Stimulated activated CD4-positive, alpha-beta T cell treated with anti-CD3 and anti-CD28 coated beads, Interleukin-2, amount 100 ng/mL, for 24 hours (primary cell): ENCODE data around the gene TAF15.
A peak's percentile ranks its signal among the peaks of the same experiment; 100 is the strongest.

Experiments
- DNase-seq, 2 donors: peaks; one replicate each; pipeline ENCODE4 v3.0.0-alpha.2; 2020

Gene TAF15

GRCh38 chr17:35821308-35821707 is 12.0 kb downstream of the TAF15 start:
- no peak for DNase-seq

GRCh38 chr17:35825206-35825605 is 15.9 kb downstream of the TAF15 start:
- DNase-seq: no peak

GRCh38 chr17:35841101-35841500 is 31.8 kb downstream of the TAF15 start:
- no peak for DNase-seq

- no peak for DNase-seq
Observed at GRCh38 chr17:35841505-35841904, 32.2 kb downstream of the TAF15 start.

GRCh38 chr17:35842239-35842638 is 33.0 kb downstream of the TAF15 start:
- no peak for DNase-seq

- DNase-seq: no peak
Observed at GRCh38 chr17:35843698-35844097, 34.4 kb downstream of the TAF15 start.

- DNase-seq: no peak
Observed at GRCh38 chr17:35844547-35844946, 35.3 kb downstream of the TAF15 start.

- DNase-seq: no peak
Observed at GRCh38 chr17:35846055-35846809, 36.9 kb downstream of the TAF15 start.

- no peak for DNase-seq
Observed at GRCh38 chr17:35847006-35847405, 37.7 kb downstream of the TAF15 start.

- no peak for DNase-seq
Observed at GRCh38 chr17:35847633-35848373, 38.5 kb downstream of the TAF15 start.

GRCh38 chr17:35849469-35850348 is 40.4 kb downstream of the TAF15 start:
- peak; percentile 36 to 57 for DNase-seq

- no peak for DNase-seq
Observed at GRCh38 chr17:35855965-35856364, 46.7 kb downstream of the TAF15 start.

- no peak for DNase-seq
Observed at GRCh38 chr17:35856603-35857002, 47.3 kb downstream of the TAF15 start.

- no peak for DNase-seq
Observed at GRCh38 chr17:35864853-35865252, 55.6 kb downstream of the TAF15 start.

GRCh38 chr17:35865412-35866340 is 56.4 kb downstream of the TAF15 start:
- DNase-seq: no peak

GRCh38 chr17:35866341-35866950 is 57.2 kb downstream of the TAF15 start:
- DNase-seq: no peak

- DNase-seq: no peak
Observed at GRCh38 chr17:35867574-35867973, 58.3 kb downstream of the TAF15 start.

- DNase-seq: no peak
Observed at GRCh38 chr17:35868737-35869136, 59.5 kb downstream of the TAF15 start, which contains the start of gene HEATR9. HEATR9 (minus strand) TSS chr17:35868891; CDS start chr17:35868742, 149 bp downstream.

- no peak for DNase-seq
Observed at GRCh38 chr17:35870906-35871819, 61.9 kb downstream of the TAF15 start.

GRCh38 chr17:35872196-35872980 is 63.1 kb downstream of the TAF15 start:
- DNase-seq: no peak
